HG03442 (cell line): ENCODE measurements around the gene ZNF526.

Experiments used
- ATAC-seq: cut with Tn5 transposase; IDR thresholded peaks from one replicate; pipeline ENCODE4 v1.9.1; 2021; ENCODE audit warnings: mild to moderate bottlenecking, moderate library complexity; ENCODE audit not compliant: unreplicated experiment

The ZNF526 gene

DNA sequence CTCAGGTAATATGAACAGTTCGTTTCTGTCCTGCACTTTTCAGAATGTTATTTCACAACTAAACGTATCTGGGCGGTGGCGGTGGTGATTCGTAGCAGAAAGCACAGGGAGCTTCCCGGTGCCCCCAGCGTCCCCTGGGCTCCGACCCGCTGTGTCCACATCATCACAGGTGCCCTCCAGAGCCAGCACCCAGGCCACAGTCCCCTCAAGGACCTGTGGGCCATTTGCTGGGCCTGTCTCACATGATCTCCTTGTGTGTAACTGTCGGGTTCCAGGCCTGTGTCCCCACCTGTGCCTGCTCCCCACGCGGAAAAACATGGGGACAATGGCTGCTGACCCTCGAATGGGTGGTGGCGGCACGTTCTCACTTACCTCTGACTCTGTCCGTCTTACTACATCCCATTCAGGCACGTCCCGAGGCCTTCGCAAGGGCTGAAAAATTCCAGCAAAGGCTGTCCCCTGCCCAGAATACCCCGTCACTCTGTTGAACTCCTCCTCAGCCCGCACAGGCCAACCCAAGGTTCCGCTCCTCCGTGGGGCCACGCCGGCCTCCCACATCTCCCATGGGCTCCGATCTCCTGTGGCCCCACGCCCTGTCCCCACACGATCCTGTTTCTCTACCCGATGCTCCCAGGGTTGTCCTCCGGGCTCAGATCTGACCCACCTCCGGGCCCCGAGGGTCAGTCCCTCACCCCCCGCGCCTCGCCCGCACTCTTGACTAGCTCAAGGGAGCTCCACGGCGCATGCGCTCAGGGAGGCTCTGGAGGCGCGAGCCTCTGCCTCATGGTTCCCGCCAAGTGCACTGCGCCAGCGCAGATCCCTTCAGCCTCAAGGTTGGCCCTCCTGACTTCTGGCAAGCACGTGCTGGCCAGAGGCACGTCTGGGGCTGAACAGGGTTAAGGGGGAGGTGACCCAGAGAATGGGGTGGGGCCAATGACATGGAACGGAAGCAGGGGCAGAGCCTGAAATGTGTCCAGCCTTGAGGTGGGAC lies 23.8 kb upstream of the ZNF526 start:
- ATAC-seq = no peak

DNA sequence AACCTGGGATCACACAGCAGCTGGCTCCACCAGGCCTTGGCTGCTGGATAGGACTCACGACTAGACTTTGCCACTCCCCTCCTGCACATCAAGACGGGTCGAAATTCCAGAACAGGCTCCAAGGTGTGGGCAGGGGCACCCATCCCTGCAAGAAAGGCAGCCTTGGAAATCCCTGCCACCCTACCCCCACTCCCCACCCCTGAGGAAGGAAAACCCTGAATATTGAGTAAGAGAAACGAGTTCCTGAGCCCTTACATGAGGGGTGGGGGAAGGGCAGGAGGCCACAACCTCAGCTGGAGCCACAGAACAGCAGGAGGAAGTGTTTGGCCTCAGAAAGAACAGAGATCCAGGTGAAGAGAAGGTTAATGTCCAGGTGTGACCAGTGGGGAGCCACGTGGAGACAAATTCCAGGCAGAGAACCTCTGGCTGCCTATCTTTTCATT lies 22.7 kb upstream of the ZNF526 start:
- no peak for ATAC-seq

DNA sequence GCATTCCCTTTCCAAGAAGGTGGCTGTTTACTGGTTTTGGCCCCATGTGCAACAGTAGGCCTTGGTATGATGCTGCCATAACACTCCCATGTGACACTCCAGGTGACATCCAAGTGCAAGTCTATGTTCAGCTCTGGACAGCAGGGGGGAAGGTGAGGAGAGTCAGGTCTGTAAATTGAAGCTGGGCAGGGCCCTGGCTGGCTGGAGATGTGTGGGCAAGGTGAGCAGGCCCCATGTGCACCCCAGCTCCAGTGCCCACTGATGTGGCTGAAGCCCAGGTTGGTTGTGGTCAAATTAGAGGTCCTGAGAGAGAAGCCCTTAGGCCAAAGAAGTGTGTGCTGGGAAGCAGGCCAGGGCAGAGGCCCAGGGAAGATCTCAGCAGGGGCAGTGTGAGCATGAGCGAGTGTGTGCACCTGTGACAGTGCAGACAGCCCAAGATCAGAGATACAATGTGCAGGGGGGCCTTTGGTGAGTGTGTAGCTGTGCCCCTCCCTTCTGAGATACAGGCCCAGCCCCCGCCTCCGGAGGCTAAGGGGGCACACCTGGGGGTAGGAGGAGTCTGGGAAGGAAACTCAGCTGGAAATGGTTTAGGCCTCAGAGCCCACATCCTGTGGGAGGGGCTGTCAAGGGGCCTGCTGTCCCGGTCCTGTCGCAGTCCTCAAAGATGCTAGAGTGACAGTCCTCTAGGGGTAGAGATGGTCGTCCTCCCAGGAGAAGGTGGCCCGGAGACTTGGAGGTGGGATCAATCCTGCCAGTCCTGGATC lies 21.3 kb upstream of the ZNF526 start:
- ATAC-seq = no peak

DNA sequence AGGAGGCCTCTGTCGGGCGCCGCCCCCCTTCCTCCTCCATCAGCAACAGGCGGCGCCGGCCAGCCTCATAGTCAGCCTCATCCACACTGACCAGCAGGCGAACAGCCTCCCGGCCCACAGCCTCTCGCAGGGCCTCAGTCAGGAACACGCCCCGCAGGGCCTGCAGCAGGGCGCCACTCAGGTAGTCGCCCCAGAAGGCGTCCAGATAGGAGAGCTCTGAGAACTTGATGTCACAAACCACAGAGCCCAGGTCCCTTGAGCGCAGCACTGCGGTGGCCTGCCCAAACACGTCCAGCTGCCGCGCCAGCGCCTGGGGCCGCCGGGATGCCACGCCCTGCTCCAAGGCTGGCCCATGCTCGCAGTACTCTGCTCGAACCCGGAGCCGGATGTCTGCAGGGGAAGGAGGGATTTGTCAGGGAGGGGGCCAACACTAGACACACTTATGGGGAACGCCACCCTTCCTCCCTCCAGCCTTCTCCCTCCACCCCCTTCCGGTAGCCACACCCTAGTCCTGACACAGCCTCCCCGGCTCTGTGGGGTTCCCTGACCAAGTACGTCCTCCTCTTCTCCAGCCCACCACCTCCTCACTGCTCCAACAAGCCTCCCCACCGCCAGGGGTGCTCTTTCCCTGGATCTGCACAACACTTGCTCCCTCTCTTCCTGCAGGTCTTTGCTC lies 20.5 kb upstream of the ZNF526 start:
- ATAC-seq = no peak

DNA sequence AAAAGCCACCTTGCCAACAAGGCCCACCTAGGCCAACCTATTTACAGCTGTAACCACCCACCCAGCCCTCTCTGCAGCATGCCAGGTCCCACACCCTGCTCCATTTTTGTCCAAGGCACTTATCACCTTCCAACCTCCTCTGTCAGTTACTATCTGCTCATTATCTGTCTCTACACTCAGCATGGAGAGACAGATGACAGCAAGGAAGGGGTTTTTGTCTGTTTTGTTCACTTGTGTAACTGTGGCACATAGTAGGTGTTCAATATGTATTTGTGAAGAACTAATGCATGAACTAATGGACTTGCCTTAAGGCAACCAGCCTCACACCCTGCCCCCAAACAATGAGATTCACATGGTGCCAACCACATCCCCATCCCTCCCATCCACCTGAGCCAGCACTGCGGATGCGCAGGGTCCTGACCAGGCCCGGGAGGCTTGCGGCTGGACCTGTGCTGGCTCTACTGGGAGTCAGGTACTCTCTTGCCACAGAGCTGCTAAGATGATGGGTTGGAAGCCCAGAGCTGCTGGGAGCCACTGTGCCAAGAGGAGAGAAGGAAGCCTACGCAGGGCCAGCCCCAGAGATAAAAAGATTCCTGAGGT lies 19.9 kb upstream of the ZNF526 start:
- ATAC-seq = no peak

DNA sequence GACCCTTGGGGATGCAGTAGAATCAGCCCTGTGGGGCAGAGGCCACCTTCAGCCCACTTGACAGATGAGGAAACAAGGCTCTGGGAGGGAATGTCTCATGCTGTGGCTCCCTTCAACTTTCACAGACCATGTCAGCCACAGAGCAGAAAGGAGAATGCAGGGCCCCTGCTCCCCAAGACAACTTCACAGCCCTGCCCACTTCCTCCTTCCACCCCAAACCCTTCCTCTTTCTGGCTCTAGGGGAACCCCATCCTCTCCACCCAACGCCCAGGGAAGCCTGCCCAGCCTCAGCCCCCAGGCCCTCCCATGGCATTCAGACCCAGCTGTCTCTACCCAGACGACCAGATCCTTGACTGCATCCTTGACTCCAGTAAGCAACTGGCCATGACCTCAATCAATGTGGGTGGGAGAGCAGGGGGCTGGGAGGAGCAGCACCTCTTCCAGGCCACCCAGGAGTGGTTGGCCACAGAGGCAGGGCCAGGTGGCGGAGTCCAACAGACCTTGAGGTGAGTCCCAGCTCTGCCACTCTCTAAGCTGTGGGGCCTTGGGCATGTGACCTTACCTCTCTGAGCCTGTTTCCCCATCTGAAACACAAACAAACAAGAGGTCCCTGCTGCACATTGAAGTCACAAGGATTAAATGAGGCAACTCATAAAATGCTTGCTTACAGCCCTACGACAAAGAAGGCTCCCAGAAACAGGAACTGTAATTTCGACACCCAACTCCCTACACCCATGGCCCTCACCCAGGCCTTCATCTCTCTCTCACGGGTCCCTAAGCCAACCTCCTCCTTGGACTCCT lies 18.4 kb upstream of the ZNF526 start:
- peak; percentile 37 for ATAC-seq

DNA sequence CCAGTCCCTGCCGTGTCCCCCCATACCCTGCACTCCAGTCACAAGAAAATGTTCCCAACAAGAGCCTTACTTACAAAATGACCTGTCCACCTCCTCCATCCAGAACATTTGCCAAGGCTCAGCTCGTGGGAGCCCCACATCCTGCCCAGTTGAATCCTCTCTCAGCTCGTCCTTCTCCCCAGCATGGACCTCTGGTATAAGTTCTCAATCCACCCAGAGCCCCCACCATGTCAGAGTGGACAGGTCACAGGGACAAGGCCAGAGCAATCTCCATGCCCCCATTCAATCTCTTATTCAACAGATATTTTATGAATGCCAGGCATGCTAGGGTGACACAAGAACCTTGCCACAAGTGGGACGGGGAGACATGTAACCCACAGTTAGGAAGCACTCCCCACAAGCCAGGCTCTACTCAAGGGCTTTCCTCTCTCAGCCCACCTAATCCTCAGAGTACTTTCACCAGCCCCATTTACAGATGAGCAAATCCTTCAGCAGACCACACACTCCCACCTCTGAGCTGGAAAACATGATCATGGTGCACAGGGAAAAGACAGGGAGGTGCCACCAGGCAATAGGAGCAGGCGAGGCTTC lies 17.7 kb upstream of the ZNF526 start:
- no peak for ATAC-seq

DNA sequence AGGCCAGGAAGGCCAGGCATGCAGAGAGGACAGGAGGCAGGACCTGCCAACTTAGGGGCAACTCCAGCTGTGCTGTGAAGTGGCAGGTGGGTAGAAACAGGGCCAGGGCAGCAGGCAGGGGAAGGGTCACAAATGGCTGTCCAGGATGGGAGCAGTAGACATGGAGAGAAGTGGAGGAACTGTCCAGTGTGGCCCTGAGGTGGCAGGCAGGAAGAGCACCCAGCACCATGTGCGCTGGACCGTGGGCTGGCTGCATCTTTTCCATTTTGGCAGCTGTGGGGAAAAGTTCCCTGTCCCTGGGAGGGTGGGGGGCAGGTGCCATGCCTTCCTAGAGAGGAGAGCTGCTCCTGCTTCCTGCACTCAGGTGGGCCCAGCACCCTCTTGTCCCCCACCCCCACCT lies 16.4 kb upstream of the ZNF526 start:
- ATAC-seq = no peak

DNA sequence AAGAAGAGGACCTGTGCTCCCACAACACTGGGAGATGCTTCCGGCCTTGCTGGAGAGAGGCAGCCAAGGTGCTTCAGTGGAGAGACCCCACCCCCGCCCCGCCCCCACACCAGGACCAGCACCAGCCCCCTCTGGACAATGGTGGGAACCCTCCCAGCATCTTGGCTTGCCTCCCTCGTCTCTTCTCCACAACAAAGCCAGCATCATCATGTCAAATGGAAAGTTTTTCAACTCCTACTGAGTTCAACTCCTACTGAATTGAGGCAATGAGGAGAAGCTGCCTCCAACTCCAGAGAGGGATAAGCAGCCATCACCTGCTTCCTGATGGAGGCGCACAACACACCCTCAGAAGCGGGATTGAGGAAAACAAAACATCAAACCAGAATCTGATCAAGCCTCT lies 15.4 kb upstream of the ZNF526 start:
- no peak for ATAC-seq

DNA sequence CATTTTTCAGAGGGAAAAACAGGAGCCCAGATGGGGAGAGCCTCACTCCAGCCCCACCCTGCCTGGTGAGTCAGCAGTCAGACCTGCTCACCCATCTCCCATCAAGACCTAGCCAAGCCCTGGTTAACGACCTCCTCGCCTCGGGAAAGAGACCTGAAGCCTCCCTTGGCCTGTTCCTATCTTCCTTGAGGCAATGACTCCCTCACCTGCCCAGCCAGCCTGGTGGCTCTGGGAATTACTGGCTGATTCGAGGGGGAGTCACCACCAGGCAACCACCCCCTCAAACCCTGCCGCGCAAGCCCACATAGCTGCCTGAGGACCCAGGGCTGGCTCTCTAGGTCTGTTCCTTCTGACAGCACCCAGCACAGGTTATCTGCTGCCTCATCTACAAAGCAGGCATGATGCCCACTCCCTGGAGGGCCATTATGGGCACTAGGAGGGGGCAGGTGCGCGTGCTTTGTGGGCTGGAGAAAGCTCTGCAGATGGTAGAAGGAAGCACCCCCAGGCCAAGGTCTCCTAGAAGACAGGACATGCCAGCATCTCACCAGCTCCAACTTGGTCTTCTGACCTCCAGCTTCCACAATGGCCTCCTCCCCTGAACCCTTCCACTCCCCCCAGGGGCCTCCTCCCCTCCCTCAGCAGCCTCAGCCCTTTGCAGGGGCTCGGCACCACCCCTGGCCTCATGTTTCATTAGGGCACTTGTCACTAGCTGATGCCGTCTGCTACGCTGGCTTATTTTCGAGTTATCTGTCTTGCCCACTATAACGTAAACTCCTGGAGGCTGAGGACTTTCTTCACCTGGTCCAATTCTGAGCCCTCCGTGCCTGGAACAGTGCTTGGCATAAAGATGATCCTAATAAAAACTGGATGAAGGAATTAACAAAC lies 13.0 kb upstream of the ZNF526 start:
- ATAC-seq = no peak

DNA sequence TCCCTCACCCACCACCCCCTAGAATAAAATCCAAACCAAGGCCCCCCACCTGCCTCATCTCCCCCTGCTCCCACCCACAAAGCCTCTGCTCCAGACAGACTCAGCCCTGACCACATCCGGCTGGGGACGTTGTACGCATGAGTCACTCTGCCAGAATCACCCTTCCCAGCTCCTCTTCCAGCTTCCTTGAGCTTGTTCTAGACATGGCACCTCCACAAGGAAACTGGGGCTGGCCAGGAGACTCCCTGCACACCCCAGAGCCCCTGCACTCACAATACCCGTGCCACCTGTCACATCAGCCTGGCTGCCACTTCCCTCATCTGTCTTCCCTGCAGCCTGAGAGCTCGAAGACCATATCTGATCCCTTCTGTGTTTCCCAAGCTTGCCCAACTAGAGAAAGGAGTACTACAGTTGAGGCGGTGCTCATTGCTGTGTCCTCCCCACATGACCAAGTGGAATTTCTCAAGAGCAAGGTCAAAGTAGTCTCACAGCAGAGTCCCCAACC lies 12.3 kb upstream of the ZNF526 start:
- ATAC-seq = no peak

DNA sequence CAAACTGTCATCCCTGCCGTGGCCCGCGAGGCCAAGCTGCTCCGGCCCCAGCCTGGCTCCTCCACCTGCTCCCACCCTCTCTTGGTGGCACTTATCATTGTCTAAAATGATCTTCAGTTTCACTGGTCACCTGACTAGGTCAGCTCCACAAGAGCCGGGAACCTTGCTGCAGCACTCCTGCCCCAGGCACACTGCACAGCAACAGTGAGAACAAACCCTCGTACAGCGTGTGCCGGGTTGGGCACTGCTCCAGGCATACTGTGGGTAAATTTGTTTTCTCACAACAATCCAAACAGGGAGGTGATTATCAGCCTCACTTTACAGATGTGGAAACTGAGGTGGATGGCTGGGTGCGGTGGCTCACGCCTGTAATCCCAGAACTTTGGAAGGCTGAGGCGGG lies 11.5 kb upstream of the ZNF526 start:
- no peak for ATAC-seq

DNA sequence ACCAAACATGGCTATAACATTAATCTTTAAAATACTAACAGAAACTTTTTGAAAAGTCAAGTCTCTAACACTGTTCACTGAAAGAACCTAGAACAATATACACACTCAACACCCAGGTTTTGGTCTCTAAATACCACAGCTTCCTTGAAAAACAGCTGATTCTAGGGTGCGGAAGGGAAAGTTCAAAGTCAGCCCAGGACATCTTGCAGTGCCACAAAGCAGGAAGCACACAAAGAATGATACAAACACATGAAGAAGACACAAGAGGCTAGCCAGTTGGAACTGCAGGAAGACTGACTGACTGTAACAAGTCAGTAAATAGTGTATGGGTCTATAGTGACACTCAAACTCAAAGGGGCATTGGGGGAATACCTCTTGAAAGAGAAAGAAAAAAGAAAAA lies 7.2 kb upstream of the ZNF526 start:
- no peak for ATAC-seq

DNA sequence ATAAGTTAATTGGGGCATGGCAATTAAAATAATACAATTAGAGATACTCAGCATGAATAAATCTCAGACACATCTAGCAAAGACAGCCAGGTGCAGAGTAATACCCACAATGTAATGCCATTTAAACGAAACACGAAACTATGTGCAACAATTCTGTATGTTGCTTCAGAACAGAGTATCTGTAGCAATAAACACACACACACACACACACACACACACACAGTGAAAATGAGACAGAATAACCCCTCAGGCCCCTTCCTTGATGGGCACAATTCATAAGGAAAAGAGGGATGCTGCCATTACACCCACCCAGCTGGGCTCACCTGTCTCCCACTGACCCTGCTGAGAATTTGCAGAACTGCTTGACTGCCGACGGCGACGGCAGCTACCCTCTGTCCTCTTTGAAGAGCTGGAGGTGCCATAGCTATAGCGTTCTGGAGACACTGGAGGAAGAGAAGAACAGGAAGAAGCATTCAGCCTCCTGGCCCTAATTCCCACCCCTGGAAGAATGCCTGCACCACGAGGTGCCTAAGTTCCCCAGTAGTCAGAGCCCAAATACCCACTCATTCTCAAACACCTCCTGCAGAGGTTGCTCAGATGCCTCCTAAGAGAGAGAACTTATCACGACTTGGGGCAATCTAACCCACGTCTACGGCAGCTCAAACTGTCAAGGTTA lies 5.2 kb upstream of the ZNF526 start:
- no peak for ATAC-seq

DNA sequence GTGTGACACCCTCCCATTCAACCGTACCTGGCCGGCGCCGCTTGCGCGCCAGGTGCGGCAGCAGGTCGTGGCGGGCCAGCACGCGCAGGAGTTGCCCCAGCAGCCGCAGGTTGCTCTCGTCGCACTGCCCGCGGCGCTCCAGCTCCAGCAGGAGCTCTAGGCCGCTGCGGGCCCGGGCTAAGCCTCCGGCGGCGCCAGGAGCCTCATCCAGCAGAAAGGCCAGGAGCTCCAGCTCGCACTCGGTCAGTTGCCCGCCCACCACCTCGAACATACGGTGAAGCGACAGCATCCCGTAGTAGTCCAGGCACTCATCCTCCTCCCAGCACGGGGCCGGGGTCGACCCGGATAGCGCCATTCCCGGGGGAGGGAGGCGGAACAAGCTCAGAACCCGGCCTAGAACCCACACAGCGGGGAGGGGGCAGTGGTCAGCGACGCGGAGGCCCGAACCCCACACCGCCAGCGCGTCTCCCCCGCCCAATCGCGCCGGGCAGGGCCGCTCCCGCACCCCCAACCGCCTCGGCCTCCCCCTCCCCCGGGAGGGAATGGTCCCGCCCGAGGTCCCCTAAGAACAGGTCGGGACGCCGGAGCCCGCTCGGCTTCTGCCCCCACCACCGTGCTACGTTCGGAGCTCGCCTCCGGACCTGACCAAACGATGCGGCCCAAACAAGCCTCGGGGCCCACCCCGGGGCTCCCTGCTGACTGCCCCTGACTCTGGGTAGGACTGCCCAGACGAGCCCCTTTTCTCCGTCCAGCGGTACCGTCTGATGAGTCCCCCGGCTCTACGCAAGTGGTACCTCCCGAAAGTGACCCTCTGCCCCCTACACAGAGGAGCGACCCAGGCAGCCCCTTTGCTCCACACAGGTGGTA lies 3.2 kb upstream of the ZNF526 start:
- ATAC-seq = no peak

DNA sequence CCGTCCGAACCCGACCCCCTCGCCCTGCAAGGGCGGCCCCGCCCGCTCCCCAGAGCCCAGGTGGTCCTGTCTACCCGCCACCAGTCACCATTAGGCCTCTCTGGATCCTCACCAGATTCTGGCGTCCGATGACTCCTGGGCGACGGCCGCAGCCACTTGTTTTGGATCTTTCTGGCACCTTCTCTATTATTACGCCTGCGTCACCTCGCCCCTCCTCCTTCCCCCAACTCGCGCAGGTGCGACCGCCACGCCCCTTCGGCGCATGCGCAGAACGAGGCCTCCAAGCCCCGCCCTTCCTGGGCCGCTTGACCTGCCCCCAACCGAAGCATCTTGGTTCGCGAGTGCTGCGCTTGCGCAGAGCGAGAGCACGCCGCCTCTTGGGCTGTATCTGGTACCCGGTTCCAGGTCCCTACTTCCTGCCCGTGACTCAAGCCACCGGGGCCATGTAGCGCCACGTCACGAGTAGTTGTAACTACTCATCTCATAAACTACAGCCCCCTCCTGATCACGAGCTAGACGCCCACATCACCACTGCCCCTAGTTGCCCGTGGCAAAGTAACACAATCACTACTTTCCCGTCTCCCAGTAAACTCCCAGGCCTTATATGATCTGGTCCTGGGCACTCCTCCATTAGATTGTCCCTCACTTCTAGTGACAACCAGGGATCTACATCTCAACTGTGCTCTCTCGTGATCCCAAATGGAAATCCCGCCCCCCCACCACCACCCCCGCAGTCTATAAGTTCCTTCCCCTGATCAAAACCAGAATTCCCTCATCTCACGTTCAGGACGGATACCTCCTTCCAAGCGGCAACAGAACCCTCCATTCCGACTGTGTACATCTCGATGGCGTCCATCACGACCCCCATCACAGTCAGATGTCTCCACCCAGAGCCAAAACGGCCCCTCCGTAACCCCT lies 2.3 kb upstream of the ZNF526 start, which contains the start of gene DEDD2:
DEDD2 (minus strand) TSS at position 158 of the 918 bp plus-strand sequence. CDS start 670 bp downstream, outside the sequence.
- peak; percentile 63 for ATAC-seq
